ENCODE measurements around the gene ATP6AP2. TPM values are rescaled to one million over a fixed set of nuclear protein-coding genes. Genes with fewer than 3 reads are reported as not detected.

ATP6AP2 gene
- total RNA-seq, 1 experiment from 2014 or later, result 78.7 TPM

- TF ChIP-seq JUN (CRISPR knock-in tag; IDR thresholded peaks at IDR 0.05), result no peak
- TF ChIP-seq, protein P1, sequence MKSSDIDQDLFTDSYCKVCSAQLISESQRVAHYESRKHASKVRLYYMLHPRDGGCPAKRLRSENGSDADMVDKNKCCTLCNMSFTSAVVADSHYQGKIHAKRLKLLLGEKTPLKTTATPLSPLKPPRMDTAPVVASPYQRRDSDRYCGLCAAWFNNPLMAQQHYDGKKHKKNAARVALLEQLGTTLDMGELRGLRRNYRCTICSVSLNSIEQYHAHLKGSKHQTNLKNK (CRISPR knock-in tag; IDR thresholded peaks at IDR 0.05), result no peak
- TF ChIP-seq, protein P2, sequence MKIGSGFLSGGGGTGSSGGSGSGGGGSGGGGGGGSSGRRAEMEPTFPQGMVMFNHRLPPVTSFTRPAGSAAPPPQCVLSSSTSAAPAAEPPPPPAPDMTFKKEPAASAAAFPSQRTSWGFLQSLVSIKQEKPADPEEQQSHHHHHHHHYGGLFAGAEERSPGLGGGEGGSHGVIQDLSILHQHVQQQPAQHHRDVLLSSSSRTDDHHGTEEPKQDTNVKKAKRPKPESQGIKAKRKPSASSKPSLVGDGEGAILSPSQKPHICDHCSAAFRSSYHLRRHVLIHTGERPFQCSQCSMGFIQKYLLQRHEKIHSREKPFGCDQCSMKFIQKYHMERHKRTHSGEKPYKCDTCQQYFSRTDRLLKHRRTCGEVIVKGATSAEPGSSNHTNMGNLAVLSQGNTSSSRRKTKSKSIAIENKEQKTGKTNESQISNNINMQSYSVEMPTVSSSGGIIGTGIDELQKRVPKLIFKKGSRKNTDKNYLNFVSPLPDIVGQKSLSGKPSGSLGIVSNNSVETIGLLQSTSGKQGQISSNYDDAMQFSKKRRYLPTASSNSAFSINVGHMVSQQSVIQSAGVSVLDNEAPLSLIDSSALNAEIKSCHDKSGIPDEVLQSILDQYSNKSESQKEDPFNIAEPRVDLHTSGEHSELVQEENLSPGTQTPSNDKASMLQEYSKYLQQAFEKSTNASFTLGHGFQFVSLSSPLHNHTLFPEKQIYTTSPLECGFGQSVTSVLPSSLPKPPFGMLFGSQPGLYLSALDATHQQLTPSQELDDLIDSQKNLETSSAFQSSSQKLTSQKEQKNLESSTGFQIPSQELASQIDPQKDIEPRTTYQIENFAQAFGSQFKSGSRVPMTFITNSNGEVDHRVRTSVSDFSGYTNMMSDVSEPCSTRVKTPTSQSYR (CRISPR knock-in tag; IDR thresholded peaks at IDR 0.05), result no peak
- no peak for TF ChIP-seq ZNF317 (CRISPR knock-in tag; IDR thresholded peaks at IDR 0.05; ENCODE audit: borderline replicate concordance, low read depth)
- TF ChIP-seq AR (CRISPR knock-in tag; IDR thresholded peaks at IDR 0.05), result no peak
- no peak for TF ChIP-seq ZNF423 (CRISPR knock-in tag; IDR thresholded peaks at IDR 0.05)
- no peak for TF ChIP-seq NFYB (CRISPR knock-in tag; conservative IDR thresholded peaks at IDR 0.05; ENCODE audit: low read depth)
- no peak for TF ChIP-seq ETV6 (CRISPR knock-in tag; IDR thresholded peaks at IDR 0.05)
- no peak for TF ChIP-seq NFATC4 (CRISPR knock-in tag; IDR thresholded peaks at IDR 0.05)
- TF ChIP-seq HMGXB4 (CRISPR knock-in tag; IDR thresholded peaks at IDR 0.05), result no peak
- TF ChIP-seq FOXJ3 (CRISPR knock-in tag; IDR thresholded peaks at IDR 0.05; ENCODE audit: borderline replicate concordance), result no peak
- no peak for TF ChIP-seq ZNF532 (CRISPR knock-in tag; IDR thresholded peaks at IDR 0.05; ENCODE audit: borderline replicate concordance)
Observed at GRCh38 chrX:40607381-40607780, 26.6 kb downstream of the ATP6AP2 start (continued).

DNA sequence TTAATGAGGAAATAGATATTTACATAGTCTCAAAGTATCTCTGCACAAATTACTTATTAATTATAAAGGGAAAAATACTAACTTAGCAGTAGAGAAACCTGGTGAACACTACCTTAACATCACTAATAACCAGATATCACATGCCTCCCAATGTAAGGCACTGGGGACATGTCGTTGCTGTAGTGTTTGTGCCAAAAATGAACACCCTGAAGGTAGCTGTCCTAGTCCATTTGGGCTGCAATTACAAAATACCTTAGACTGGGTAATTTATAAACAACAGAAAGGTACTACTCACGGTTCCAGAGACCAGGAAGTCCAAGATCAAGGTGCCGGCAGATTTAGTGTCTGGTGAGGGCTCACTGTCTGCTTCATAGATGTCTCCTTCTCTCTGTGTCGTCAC is 31.7 kb downstream of the ATP6AP2 start:
- POLR2A ChIA-PET, result no interaction called here
- Mint-ChIP-seq H3K27me3 (ENCODE audit: low read depth) (no peaks in the 10 kb centered on the region), H3K4me3 (no peak overlapping the region), H3K27ac (no peak overlapping the region), H3K36me3 (no peaks in the 10 kb centered on the region), H3K4me1 (no peaks in the 10 kb centered on the region), H3K9me3 (no peaks in the 10 kb centered on the region)
- TF ChIP-seq, protein P3, sequence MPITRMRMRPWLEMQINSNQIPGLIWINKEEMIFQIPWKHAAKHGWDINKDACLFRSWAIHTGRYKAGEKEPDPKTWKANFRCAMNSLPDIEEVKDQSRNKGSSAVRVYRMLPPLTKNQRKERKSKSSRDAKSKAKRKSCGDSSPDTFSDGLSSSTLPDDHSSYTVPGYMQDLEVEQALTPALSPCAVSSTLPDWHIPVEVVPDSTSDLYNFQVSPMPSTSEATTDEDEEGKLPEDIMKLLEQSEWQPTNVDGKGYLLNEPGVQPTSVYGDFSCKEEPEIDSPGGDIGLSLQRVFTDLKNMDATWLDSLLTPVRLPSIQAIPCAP (CRISPR knock-in tag; IDR thresholded peaks at IDR 0.05), result no peak
- TF ChIP-seq TP53 (CRISPR knock-in tag; IDR thresholded peaks at IDR 0.05) (no peak), NR1H2 (CRISPR knock-in tag; IDR thresholded peaks at IDR 0.05) (no peak), USF2 (CRISPR knock-in tag; IDR thresholded peaks at IDR 0.05) (no peak)
- no peak for ATAC-seq
- CTCF ChIA-PET, result no interaction called here
- no peak for DNase-seq (ENCODE audit: low spot score)
